K562 (cell line): ENCODE data around the gene C1orf50. TPM values are rescaled to one million over a fixed set of nuclear protein-coding genes. Genes with fewer than 3 reads are reported as not detected.

ENCODE experiments used
- ATAC-seq: fragments of 200-7000 bp; cut with Tn5 transposase; 3 replicates; pipeline ENCODE4 v1.9.1; 2020; ENCODE audit warnings: moderate library complexity
- BruUV-seq: library from RNA; stranded (reverse); fragments of 400-500 nt; replicated peaks from 2 replicates; lab custom pipeline; 2021; lab: Mats Ljungman, UMichigan
- CTCF ChIA-PET: fragments of 300-600 bp; formaldehyde crosslinking; extraction: SDS; loops from one replicate; lab custom pipeline; 2021; ENCODE audit warnings: low intra/inter-chr PET ratio; lab: Yijun Ruan, JAX
- POLR2A ChIA-PET: fragments of 300-600, 350-650 bp; sonication (Branson Sonifier 250); formaldehyde crosslinking; extraction: SDS; loops from one replicate; lab custom pipeline; 2021; ENCODE audit warnings: antibody characterized with exemption, inconsistent platforms; lab: Yijun Ruan, JAX
- DNase-seq, 4 experiments: peaks; one replicate each; pipeline versions ENCODE4 v3.0.0 to v3.0.0-alpha.2; 2011 to 2018; ENCODE audit warnings: low spot score in 3 of 4, mixed read lengths in 3 of 4; ENCODE audit errors: extremely low read depth in 1 of 4
- FAIRE-seq: peaks from 2 replicates; lab custom pipeline; 2011; peaks lifted over from hg19 to GRCh38; lab: Jason Lieb, UNC
- H2AFZ ChIP-seq: 2 replicates; pipeline ENCODE4 v1.6.0; 2011; ENCODE audit warnings: low read depth, low read length, control low read depth, inconsistent platforms
- H3K27ac ChIP-seq: fragments of 200-600 bp; 3 replicates; pipeline ENCODE4 v1.8.0; 2011; ENCODE audit warnings: low read depth, mild to moderate bottlenecking, control low read depth, inconsistent platforms, low read length, moderate library complexity, mixed read lengths; ENCODE audit errors: extremely low read depth
- H3K27me3 ChIP-seq, 2 experiments: fragments of 300-600 bp in 1 of 2; 2 replicates in 1 of 2; 3 replicates in 1 of 2; pipeline versions ENCODE4 v1.6.0 to v1.8.0; 2011; ENCODE audit warnings: inconsistent platforms in 2 of 2, low read length in 2 of 2, mild to moderate bottlenecking in 1 of 2, mixed read lengths in 1 of 2, moderate library complexity in 1 of 2; ENCODE audit not compliant: control insufficient read depth in 2 of 2, insufficient read depth in 2 of 2
- H3K36me3 ChIP-seq: fragments of 300-600 bp; 3 replicates; pipeline ENCODE4 v1.8.0; 2011; ENCODE audit warnings: mild to moderate bottlenecking, low read length, inconsistent platforms; ENCODE audit not compliant: control insufficient read depth, insufficient read depth
- H3K4me1 ChIP-seq, 2 experiments: fragments of 200-600 bp in 1 of 2; replicated peaks in 1 of 2; 2 replicates in 1 of 2; 3 replicates in 1 of 2; pipeline versions ENCODE4 v1.5.1 to v1.8.0; 2011; ENCODE audit warnings: inconsistent platforms in 2 of 2, low read length in 2 of 2, mild to moderate bottlenecking in 1 of 2, mixed read lengths in 1 of 2, moderate library complexity in 1 of 2; ENCODE audit not compliant: control insufficient read depth in 2 of 2, insufficient read depth in 2 of 2
- H3K4me2 ChIP-seq: 2 replicates; pipeline ENCODE4 v1.6.1; 2011; ENCODE audit warnings: low read length, control low read depth, inconsistent platforms, mixed read lengths; ENCODE audit not compliant: insufficient read depth
- H3K4me3 ChIP-seq: fragments of 200-600 bp; sonication (generic), shearing (Covaris generic); 2 replicates; pipeline ENCODE4 v1.5.1; 2016; ENCODE audit warnings: control low read depth, inconsistent platforms
- H3K79me2 ChIP-seq: fragments of 200-600 bp; 3 replicates; pipeline ENCODE4 v1.8.0; 2011; ENCODE audit warnings: low read length, inconsistent platforms; ENCODE audit not compliant: control insufficient read depth, insufficient read depth
- H3K9ac ChIP-seq, 2 experiments: 2 replicates each; pipeline versions ENCODE4 v1.6.0 to v1.6.1; 2011; ENCODE audit warnings: low read depth in 2 of 2, low read length in 2 of 2, control low read depth in 1 of 2, inconsistent platforms in 1 of 2, mild to moderate bottlenecking in 1 of 2, mixed read lengths in 1 of 2; ENCODE audit not compliant: insufficient read depth in 1 of 2
- H3K9me1 ChIP-seq: one replicate; pipeline ENCODE4 v1.6.0; 2011; ENCODE audit warnings: inconsistent platforms, mild to moderate bottlenecking, low read length, moderate library complexity; ENCODE audit not compliant: control insufficient read depth, insufficient read depth
- H3K9me3 ChIP-seq: replicated peaks from 2 replicates; pipeline ENCODE4 v1.5.1; 2011; ENCODE audit warnings: low read depth, low read length, inconsistent platforms; ENCODE audit not compliant: control insufficient read depth, insufficient read depth
- H4K20me1 ChIP-seq: replicated peaks from 2 replicates; pipeline ENCODE4 v1.6.1; 2011; ENCODE audit warnings: low read length, inconsistent platforms, mixed read lengths; ENCODE audit not compliant: control insufficient read depth, insufficient read depth
- DIDO1 ChIP-seq: fragments of 450-650 bp; IDR thresholded peaks from 2 replicates; pipeline ENCODE4 v1.6.1; 2016; ENCODE audit warnings: low read depth, missing biosample characterization, missing genetic modification characterization
- ZC3H4 ChIP-seq: sonication (generic); formaldehyde crosslinking; IDR thresholded peaks from 2 replicates; pipeline ENCODE4 v1.9.0; 2021; ENCODE audit warnings: missing genetic modification reagents, borderline replicate concordance
- WGBS: fragments of 100-300 bp; shearing (Covaris generic); methylation state at CpG from one replicate; pipeline ENCODE4 v1.1.6; 2016; ENCODE audit warnings: low coverage, mixed read lengths; ENCODE audit not compliant: insufficient coverage; ENCODE audit errors: missing lambda C conversion rate; 5-methylcytosine and 5-hydroxymethylcytosine counted together
- in situ Hi-C: fragments of 300-500 bp; cut with MboI; formaldehyde crosslinking; loops from 4 replicates; pipeline ENCODE4 v1.15.0; 2018; ENCODE audit warnings: inconsistent platforms, mixed read lengths
- intact Hi-C: fragments of 100-400 bp; cut with micrococcal nuclease; formaldehyde crosslinking; loops from 2 replicates; pipeline ENCODE4 v1.14.2; 2022
- polyA plus RNA-seq, 8 experiments: library from polyadenylated mRNA; depleted of rRNA in 4 of 8; stranded (reverse) in 5 of 8; unstranded in 3 of 8; fragments of >200 nt; fragmentation: Nextera tagmentation in 2 of 8; fragmentation: Illumina TruSeq in 1 of 8; extraction: Ambion mirVana in 2 of 8; extraction: Trizol in 1 of 8; gene quantifications; 2 replicates each; pipeline versions ENCODE4 v1.2.1 to v1.2.3, GENCODE V29; 2011 to 2014; ENCODE audit warnings: inconsistent platforms in 1 of 8, missing spikeins in 1 of 8
- total RNA-seq, 7 experiments: library from RNA; depleted of rRNA in 6 of 7; stranded (reverse); fragments of >200 nt in 6 of 7; fragmentation: Illumina TruSeq in 2 of 7; extraction: Trizol in 2 of 7; gene quantifications; 2 replicates each; pipeline versions ENCODE4 v1.2.1 to v1.2.3, GENCODE V29; 2011 to 2021; ENCODE audit warnings: low replicate concordance in 1 of 7
- TF ChIP-seq, protein P1 (sequence below): IDR thresholded peaks from 3 replicates; pipeline ENCODE4 v1.6.1; 2011; ENCODE audit warnings: borderline replicate concordance, mild to moderate bottlenecking; ENCODE audit not compliant: insufficient read length, insufficient read depth
- TF ChIP-seq, protein P2 (sequence below): fragments of 200-800 bp; sonication (Bioruptor generic); IDR thresholded peaks from 2 replicates; pipeline ENCODE4 v1.6.1; 2017; ENCODE audit warnings: missing genetic modification characterization, missing compliant biosample characterization

Gene C1orf50
- total and polyA plus RNA-seq, 9 of the 15 experiments (the other 6 are each of a cell fraction or from before 2014, with no cell fraction given): 0.55 to 13.9 (median 5.2) TPM

DNA sequence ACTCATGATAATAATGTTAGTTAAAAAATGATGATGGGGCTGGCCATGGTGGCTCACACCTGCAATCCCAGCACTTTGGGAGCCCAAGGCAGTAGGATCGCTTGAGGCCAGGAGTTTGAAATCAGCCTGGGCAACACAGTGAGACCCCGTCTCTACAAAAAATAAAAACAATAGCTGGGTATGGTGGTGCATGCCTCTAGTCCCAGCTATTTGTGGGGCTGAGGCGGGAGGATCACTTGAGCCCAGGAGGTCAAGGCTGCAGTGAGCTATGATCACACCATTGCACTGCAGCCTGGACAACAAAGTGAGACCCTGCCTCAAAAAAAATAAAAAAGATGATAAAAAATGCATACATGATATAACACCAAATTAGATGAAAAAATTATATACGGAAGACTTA lies 5.5 kb upstream of the C1orf50 start (continued):
- TF ChIP-seq, protein P1, sequence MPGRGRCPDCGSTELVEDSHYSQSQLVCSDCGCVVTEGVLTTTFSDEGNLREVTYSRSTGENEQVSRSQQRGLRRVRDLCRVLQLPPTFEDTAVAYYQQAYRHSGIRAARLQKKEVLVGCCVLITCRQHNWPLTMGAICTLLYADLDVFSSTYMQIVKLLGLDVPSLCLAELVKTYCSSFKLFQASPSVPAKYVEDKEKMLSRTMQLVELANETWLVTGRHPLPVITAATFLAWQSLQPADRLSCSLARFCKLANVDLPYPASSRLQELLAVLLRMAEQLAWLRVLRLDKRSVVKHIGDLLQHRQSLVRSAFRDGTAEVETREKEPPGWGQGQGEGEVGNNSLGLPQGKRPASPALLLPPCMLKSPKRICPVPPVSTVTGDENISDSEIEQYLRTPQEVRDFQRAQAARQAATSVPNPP: no peak
- TF ChIP-seq DIDO1 (tag): no peak

DNA sequence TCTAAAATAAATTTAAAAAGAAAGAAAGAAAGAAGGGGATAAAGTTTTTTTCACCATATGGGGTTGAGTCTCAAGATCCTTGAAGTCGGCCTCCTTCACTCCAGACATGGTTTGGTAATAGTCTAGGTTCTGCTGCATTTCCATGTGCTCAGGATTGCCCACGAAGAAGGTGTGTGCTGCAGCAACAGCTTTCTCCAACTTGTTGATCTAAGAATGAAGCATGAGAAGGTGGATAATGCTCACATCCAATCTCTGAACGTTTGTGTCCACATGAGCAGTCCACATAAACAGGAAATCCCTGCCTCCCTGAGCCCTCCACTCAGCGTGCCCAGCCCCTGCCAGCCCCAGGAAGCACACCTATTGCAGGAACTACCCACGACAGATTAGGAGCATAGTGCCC lies 4.8 kb upstream of the C1orf50 start:
- no peaks in the 10 kb centered on the region for H3K27me3 ChIP-seq
- ATAC-seq: no peak
- H3K9ac ChIP-seq: no peak overlapping the region; a peak in 1 of 4 replicates
- H2AFZ ChIP-seq: no peak overlapping the region
- H3K27ac ChIP-seq: no peak overlapping the region
- no peak overlapping the region for H3K4me3 ChIP-seq
- H3K4me2 ChIP-seq: no peak overlapping the region
- no TSS peak for BruUV-seq
- no peak for DNase-seq
- H3K9me3 ChIP-seq: no peaks in the 10 kb centered on the region
- in situ Hi-C loops: no loop called here
- H3K36me3 ChIP-seq: peaks cover 39% of the 10 kb centered on the region
- no peak for FAIRE-seq
- POLR2A ChIA-PET: interaction anchor here (0.6 to 1.3 kb wide), 3 partner anchors 10 to 80 kb away, joined by 3 to 4 read pairs (median 3); partner anchors contain the start of gene YBX1
- peaks cover 31% of the 10 kb centered on the region for H3K79me2 ChIP-seq
- WGBS: 79% methylated on average over 5 of the region's 5 CpGs
- no peaks in the 10 kb centered on the region for H3K9me1 ChIP-seq
- CTCF ChIA-PET: no interaction called here
- intact Hi-C loops: no loop called here
- 0 out of 2 replicates have a peak, but pooled peaks have one; percentile 27 for TF ChIP-seq ZC3H4 (CRISPR knock-in tag)
- TF ChIP-seq, protein P2, sequence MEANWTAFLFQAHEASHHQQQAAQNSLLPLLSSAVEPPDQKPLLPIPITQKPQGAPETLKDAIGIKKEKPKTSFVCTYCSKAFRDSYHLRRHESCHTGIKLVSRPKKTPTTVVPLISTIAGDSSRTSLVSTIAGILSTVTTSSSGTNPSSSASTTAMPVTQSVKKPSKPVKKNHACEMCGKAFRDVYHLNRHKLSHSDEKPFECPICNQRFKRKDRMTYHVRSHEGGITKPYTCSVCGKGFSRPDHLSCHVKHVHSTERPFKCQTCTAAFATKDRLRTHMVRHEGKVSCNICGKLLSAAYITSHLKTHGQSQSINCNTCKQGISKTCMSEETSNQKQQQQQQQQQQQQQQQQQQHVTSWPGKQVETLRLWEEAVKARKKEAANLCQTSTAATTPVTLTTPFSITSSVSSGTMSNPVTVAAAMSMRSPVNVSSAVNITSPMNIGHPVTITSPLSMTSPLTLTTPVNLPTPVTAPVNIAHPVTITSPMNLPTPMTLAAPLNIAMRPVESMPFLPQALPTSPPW (CRISPR knock-in tag): no peak
- peaks cover 8 to 22% of the 10 kb centered on the region in 2 experiments; a peak in 3 of 5 replicates for H3K4me1 ChIP-seq
- H4K20me1 ChIP-seq: peaks cover 15% of the 10 kb centered on the region
